Suprapubic skin (tissue), 4 donors: ENCODE data around the gene IL11. TPM values are rescaled to one million over a fixed set of nuclear protein-coding genes. Genes with fewer than 3 reads are reported as not detected.

ENCODE experiments used
- DNase-seq, 2 donors: peaks; one replicate each; pipeline ENCODE4 v3.0.0-alpha.2; 2019; ENCODE audit warnings: low spot score in 2 of 2
- H3K27ac ChIP-seq: fragments of 200-600 bp; sonication (generic); one replicate; pipeline ENCODE4 v1.5.1; 2019
- H3K27me3 ChIP-seq: fragments of 200-600 bp; sonication (generic); one replicate; pipeline ENCODE4 v1.5.1; 2019
- H3K36me3 ChIP-seq: fragments of 200-600 bp; sonication (generic); one replicate; pipeline ENCODE4 v1.5.1; 2019
- H3K4me1 ChIP-seq: fragments of 200-600 bp; sonication (generic); one replicate; pipeline ENCODE4 v1.5.1; 2019
- H3K4me3 ChIP-seq: fragments of 200-600 bp; sonication (generic); one replicate; pipeline ENCODE4 v1.5.1; 2019; ENCODE audit warnings: mild to moderate bottlenecking
- H3K9me3 ChIP-seq: fragments of 200-600 bp; sonication (generic); one replicate; pipeline ENCODE4 v1.5.1; 2019
- EP300 ChIP-seq: sonication (generic); formaldehyde crosslinking; IDR thresholded peaks from one replicate; pipeline ENCODE4 v1.6.1; 2017; ENCODE audit warnings: antibody characterized with exemption
- POLR2A ChIP-seq, 2 donors: fragments of 450-650 bp; IDR thresholded peaks; one replicate each; pipeline ENCODE4 v1.6.1; 2017; ENCODE audit warnings: antibody characterized with exemption in 2 of 2, mild to moderate bottlenecking in 2 of 2, moderate library complexity in 2 of 2
- POLR2AphosphoS5 ChIP-seq, 3 donors: sonication (generic); formaldehyde crosslinking; IDR thresholded peaks; one replicate each; pipeline ENCODE4 v1.6.1; 2017; ENCODE audit warnings: antibody characterized with exemption in 3 of 3
- WGBS: methylation state at CpG from one replicate; pipeline ENCODE4 v1.1.5; 2018; 5-methylcytosine and 5-hydroxymethylcytosine counted together
- total RNA-seq, 4 donors: library from RNA; depleted of rRNA; stranded (reverse); fragments of >200 nt; gene quantifications; one replicate each; pipeline ENCODE4 v1.1.0, GENCODE V29; 2016
- TF ChIP-seq, protein P1 (sequence below), 2 donors: fragments of 200-600 bp in 1 of 2; fragments of 450-650 bp in 1 of 2; sonication (generic) in 1 of 2; IDR thresholded peaks; one replicate each; pipeline ENCODE4 v1.5.1; 2016 to 2019; ENCODE audit warnings: antibody characterized with exemption in 2 of 2, mild to moderate bottlenecking in 1 of 2, moderate library complexity in 1 of 2

The IL11 gene
- total RNA-seq, 4 donors from 2014 or later = 0.97 to 1.7 (median 1.2) TPM

DNA sequence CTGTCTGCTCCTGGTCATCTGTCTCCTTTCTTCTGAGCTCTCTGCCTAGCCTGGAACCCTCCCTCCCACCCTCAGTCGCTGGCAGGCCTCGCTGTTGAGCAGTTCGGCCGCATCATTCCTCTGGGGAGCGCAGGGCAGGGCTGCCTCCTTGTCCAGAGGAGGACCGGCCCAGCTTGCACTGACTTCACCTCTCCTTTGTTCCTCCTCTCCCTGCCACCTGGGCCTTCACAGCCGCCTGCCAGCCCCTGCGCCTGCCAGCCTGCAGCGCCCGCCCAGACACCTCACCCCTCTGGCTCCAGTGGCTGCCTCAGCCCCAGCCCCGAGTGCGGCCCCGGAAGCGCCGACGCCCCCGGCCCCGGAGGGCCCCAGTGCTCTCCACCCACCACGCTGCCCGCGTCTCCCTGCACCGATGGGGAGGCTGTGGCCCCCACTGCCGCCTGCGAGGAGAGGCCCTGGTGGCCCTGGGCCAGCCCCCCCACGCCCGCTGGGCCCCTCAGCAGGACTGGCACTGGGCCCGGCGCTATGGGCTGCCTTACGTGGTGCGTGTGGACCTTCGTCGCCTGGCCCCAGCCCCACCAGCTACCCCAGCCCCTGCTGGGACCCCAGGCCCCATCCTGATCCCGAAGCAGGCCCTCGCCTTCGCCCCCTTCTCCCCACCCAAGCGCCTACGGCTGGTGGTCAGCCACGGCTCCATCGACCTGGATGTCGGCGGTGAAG is 23.4 kb downstream of the IL11 start:
- H3K9me3 ChIP-seq = no peaks in the 10 kb centered on the region
- no peak overlapping the region for H3K4me3 ChIP-seq
- H3K27me3 ChIP-seq = peaks cover 8% of the 10 kb centered on the region
- peaks cover 33% of the 10 kb centered on the region for H3K36me3 ChIP-seq
- DNase-seq = peak in 1 of 2 donors; percentile 58
- H3K27ac ChIP-seq = no peak overlapping the region
- WGBS = 78% methylated on average over 28 of the region's 41 CpGs
- TF ChIP-seq, protein P1, sequence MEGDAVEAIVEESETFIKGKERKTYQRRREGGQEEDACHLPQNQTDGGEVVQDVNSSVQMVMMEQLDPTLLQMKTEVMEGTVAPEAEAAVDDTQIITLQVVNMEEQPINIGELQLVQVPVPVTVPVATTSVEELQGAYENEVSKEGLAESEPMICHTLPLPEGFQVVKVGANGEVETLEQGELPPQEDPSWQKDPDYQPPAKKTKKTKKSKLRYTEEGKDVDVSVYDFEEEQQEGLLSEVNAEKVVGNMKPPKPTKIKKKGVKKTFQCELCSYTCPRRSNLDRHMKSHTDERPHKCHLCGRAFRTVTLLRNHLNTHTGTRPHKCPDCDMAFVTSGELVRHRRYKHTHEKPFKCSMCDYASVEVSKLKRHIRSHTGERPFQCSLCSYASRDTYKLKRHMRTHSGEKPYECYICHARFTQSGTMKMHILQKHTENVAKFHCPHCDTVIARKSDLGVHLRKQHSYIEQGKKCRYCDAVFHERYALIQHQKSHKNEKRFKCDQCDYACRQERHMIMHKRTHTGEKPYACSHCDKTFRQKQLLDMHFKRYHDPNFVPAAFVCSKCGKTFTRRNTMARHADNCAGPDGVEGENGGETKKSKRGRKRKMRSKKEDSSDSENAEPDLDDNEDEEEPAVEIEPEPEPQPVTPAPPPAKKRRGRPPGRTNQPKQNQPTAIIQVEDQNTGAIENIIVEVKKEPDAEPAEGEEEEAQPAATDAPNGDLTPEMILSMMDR (IDR thresholded peaks at IDR 0.05) = no peak
- TF ChIP-seq EP300 (no peak), POLR2AphosphoS5 (IDR thresholded peaks at IDR 0.05) (no peak)
- peaks cover 10% of the 10 kb centered on the region for H3K4me1 ChIP-seq

DNA sequence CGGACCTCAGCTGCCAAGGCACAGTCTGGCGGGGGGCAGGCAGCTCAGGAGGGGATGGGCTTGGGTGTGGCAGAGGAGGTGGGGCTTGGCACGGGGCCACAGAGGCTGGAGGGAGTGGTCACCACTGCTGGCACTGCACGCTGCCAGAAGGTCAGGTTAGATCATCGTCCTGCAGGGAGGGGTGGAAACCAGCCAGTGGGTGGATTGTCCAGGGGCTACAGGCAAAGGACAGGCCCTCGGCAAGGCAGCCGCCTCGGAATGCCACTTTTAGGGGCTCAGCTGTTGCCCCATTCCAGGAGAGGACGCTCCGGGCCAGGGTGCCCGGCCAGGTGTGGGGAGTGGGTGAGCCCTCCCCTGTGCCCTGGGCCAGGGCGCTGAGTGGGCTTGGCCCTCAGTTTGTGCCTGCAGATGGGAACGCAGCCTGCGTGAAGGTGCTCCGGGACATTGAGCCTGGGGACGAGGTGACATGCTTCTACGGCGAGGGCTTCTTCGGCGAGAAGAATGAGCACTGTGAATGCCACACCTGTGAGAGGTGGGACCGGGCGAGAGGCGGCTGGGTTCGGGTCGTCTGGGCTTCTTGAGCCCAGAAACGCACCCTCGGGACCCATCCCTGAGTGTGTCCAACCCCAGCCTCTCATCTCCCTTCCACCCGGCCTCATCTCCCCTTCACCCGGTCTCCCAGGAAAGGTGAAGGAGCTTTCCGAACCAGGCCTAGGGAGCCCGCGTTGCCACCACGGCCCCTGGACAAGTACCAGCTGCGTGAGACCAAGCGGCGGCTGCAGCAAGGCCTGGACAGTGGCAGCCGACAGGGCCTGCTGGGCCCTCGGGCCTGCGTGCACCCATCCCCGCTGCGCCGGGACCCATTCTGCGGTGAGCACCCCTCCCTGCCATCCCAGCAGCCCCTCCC is 24.2 kb downstream of the IL11 start:
- Histone ChIP-seq H3K9me3 (no peaks in the 10 kb centered on the region), H3K27me3 (no peaks in the 10 kb centered on the region), H3K4me3 (no peak overlapping the region), H3K4me1 (peaks cover 18% of the 10 kb centered on the region), H3K36me3 (peaks cover 36% of the 10 kb centered on the region), H3K27ac (no peak overlapping the region)
- 80% methylated on average over 29 of the region's 43 CpGs for WGBS
- no peak for TF ChIP-seq EP300
- TF ChIP-seq POLR2AphosphoS5 (IDR thresholded peaks at IDR 0.05) = no peak
- TF ChIP-seq, protein P1 (IDR thresholded peaks at IDR 0.05) = no peak
- TF ChIP-seq POLR2A (IDR thresholded peaks at IDR 0.05) = no peak
- peak in 1 of 2 donors; percentile 78 for DNase-seq

DNA sequence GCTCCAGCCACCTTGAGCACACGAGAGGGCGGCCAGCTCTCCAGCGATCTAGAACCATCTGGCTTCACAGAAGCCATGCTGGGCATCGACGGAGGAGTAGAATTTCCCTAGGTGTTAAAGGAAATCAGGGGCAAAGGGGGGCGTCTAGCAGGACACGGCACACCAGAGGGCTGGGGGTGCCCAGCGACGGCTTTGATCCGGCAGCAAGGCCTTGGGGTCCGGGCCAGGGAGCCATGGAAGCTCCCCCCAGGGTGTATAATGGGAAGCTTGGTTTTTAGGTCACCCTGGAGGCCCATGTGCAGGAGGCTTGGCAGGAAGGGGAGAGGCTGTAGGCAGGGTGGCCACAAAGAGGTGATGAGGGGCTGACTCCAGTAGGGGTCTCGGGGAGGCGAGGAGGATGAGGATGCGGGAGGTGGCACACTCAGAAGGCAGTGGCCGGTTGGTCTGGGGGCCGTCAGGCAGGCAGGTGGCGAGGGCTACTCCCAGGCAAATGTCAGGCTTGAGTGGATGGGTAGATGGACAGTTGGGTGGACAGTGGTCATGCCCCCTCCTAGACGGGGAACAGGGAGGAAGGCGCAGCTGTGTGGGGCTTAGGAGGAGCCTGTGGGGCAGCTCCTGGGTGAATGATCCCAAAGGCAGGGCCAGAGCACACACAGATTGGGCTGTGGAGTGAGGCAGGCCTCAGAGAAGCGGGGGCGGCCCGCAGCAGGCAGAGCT is 25.0 kb downstream of the IL11 start:
- no peak overlapping the region for H3K4me3 ChIP-seq
- H3K27me3 ChIP-seq = no peaks in the 10 kb centered on the region
- H3K36me3 ChIP-seq = peaks cover 36% of the 10 kb centered on the region
- 85% methylated on average over 21 of the region's 22 CpGs for WGBS
- H3K4me1 ChIP-seq = peaks cover 26% of the 10 kb centered on the region
- TF ChIP-seq POLR2A (IDR thresholded peaks at IDR 0.05) (no peak), EP300 (no peak), POLR2AphosphoS5 (IDR thresholded peaks at IDR 0.05) (no peak)
- TF ChIP-seq, protein P1 (IDR thresholded peaks at IDR 0.05) = no peak
- no peak overlapping the region for H3K27ac ChIP-seq
- no peak for DNase-seq
- no peaks in the 10 kb centered on the region for H3K9me3 ChIP-seq

DNA sequence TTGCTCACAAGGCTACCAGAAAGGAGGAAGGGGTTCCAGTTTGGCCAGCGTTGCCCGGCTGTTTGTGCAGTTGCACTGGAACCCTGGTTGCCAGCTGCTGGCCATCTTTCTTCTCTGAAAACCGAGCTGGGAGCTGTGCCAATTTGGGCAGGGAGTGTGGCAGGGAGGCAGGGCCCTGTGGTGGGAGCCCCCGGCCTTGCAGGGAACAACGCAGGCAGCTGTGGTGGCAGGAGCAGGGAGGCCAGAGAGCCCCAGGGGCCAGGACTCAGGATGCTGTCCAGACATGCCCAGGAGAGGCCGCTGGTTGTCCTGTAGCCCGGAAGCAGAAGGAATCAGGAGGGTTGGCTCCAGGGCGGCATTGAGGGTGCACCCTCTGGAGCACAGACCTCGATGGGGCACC is 25.8 kb downstream of the IL11 start:
- no peaks in the 10 kb centered on the region for H3K9me3 ChIP-seq
- DNase-seq = no peak
- no peaks in the 10 kb centered on the region for H3K27me3 ChIP-seq
- TF ChIP-seq POLR2A (IDR thresholded peaks at IDR 0.05) (no peak), POLR2AphosphoS5 (IDR thresholded peaks at IDR 0.05) (no peak), EP300 (no peak)
- TF ChIP-seq, protein P1 (IDR thresholded peaks at IDR 0.05) = no peak
- H3K36me3 ChIP-seq = peaks cover 36% of the 10 kb centered on the region
- peaks cover 30% of the 10 kb centered on the region for H3K4me1 ChIP-seq
- no peak overlapping the region for H3K4me3 ChIP-seq
- H3K27ac ChIP-seq = no peak overlapping the region
- WGBS = 67% methylated on average over 2 of the region's 9 CpGs
